Naive thymus-derived CD8-positive, alpha-beta T cell (primary cell): ENCODE results near the gene ARHGEF35. TPM values are rescaled to one million over a fixed set of nuclear protein-coding genes. Genes with fewer than 3 reads are reported as not detected.
A peak's percentile ranks its signal among the peaks of the same experiment; 100 is the strongest.
"Not testable (repeated sequence)": the region's sequence is repeated elsewhere in the genome, so short reads cannot be mapped to it uniquely, and the experiment has no call there.

Source experiments
- ATAC-seq, 2 donors: fragments of 150-1000 bp; cut with Tn5 transposase in 1 of 2; sonication (Bioruptor Pico), chemical (Tn5 transposase) in 1 of 2; 1 replicate in 1 of 2; 2 replicates in 1 of 2; pipeline ENCODE4 v1.10.0; 2021; ENCODE audit warnings: mild to moderate bottlenecking in 2 of 2, moderate library complexity in 2 of 2
- POLR2A ChIA-PET: fragments of 350-600 bp; sonication (Branson Sonifier 250); formaldehyde crosslinking; loops from one replicate; lab custom pipeline; 2021; ENCODE audit warnings: antibody characterized with exemption; lab: Charles Lee
- DNase-seq, 10 donors: peaks; one replicate each; pipeline versions ENCODE4 v3.0.0 to v3.0.0-alpha.2; 2020 to 2022
- H3K27ac Mint-ChIP-seq, 10 donors: one replicate each; pipeline ENCODE4 v1.8.0; 2020 to 2022; ENCODE audit warnings: mild to moderate bottlenecking in 10 of 10, mixed read lengths in 10 of 10, moderate library complexity in 4 of 10, inconsistent platforms in 1 of 10
- H3K27me3 Mint-ChIP-seq, 5 donors: one replicate each; pipeline ENCODE4 v1.8.0; 2021 to 2022; ENCODE audit warnings: mixed read lengths in 5 of 5
- H3K36me3 Mint-ChIP-seq, 3 donors: one replicate each; pipeline ENCODE4 v1.8.0; 2020 to 2022; ENCODE audit warnings: mixed read lengths in 3 of 3, mild to moderate bottlenecking in 2 of 3, inconsistent platforms in 1 of 3
- H3K4me1 Mint-ChIP-seq, 4 donors: one replicate each; pipeline ENCODE4 v1.8.0; 2021 to 2022; ENCODE audit warnings: mixed read lengths in 4 of 4
- H3K4me3 Mint-ChIP-seq, 10 donors: one replicate each; pipeline ENCODE4 v1.8.0; 2020 to 2022; ENCODE audit warnings: mild to moderate bottlenecking in 10 of 10, mixed read lengths in 10 of 10, moderate library complexity in 6 of 10, inconsistent platforms in 1 of 10
- H3K9me3 Mint-ChIP-seq, 9 donors: one replicate each; pipeline ENCODE4 v1.8.0; 2020 to 2022; ENCODE audit warnings: mixed read lengths in 9 of 9, mild to moderate bottlenecking in 3 of 9, inconsistent platforms in 1 of 9, moderate library complexity in 1 of 9
- polyA plus RNA-seq, 3 donors: library from polyadenylated mRNA; unstranded; fragments of 300-500 nt; fragmentation: Illumina TruSeq; gene quantifications; one replicate each; pipeline ENCODE4 v1.2.3, GENCODE V29; 2021
- total RNA-seq, 8 experiments: library from RNA in 2 of 8; stranded (reverse) in 2 of 8; gene quantifications; one replicate each; pipeline ENCODE4 v1.2.3 and lab custom pipeline; 2021 to 2026

ARHGEF35 gene
- total and polyA plus RNA-seq, 5 experiments from 2014 or later: 0.87 to 5.0 (median 2.4) TPM

DNA sequence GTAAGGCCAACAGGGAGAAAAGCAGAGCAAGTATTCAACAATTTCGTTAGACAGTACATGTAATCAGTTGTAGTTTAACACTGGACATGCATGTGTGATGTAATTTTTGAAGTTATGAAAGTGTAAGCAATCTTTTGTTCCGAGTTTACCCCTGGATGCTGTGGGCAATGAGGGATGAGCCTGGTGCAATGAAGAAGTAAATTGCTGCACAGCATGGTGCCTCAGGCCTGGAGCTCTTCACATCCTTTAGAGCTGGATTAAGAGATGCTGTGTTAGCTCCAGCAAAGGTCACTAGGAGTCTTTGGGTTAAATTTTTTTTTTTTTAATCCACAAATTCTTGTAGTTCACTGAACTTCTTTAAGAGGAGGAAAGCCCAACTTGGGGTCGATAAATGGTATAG, 7.5 kb upstream of the ARHGEF35 start:
- H3K36me3 Mint-ChIP-seq, DNase-seq: not testable (repeated sequence)

DNA sequence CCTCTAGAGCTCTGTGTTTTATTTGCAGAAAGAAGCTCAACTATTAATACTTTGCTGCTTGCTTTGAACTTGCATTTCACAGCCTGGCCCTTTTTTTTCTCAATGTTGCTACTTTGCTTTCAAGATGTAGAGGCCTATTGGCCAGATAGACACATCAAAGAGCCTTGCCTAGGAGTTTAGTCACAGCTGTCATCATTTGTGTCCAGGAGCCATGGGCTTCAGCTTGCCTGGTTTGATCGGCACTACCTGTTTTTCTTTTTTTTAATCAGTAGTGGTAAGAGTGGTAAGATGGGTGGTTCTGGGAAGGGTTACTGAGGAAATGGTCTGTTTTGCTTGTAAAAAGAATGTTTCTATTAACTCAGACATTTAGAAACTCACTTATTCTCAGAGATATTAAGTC, 6.3 kb upstream of the ARHGEF35 start:
- H3K4me1 Mint-ChIP-seq, H3K27me3 Mint-ChIP-seq, POLR2A ChIA-PET, H3K9me3 Mint-ChIP-seq, H3K36me3 Mint-ChIP-seq, H3K27ac Mint-ChIP-seq, DNase-seq, H3K4me3 Mint-ChIP-seq: not testable (repeated sequence)
- peak; percentile 84 to 94 for ATAC-seq

More for the DNA sequence above, 7.5 kb upstream of the ARHGEF35 start:
- H3K9me3 Mint-ChIP-seq, H3K4me3 Mint-ChIP-seq, H3K4me1 Mint-ChIP-seq, POLR2A ChIA-PET, H3K27me3 Mint-ChIP-seq, ATAC-seq, H3K27ac Mint-ChIP-seq: not testable (repeated sequence)

DNA sequence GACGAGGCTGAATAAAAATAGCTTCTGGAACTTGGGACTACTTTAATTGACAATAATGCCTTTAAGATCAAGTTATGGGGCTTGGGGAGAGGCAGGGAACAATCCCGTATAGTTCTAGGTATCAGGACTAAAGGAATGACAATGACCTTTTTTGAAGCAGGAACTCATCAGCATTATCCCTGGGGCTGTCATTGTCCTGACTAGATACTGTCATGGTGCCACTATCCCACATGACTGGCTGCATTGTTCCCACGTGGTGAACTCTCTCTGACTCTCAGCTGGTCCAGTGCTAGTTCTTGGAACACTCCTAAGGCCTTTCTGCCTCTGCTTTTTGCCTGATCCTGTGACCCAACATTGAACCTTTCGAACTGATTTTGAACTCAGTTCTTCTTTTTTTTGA, 3.3 kb upstream of the ARHGEF35 start:
- H3K36me3 Mint-ChIP-seq, H3K27me3 Mint-ChIP-seq, POLR2A ChIA-PET, DNase-seq, H3K4me3 Mint-ChIP-seq, ATAC-seq, H3K9me3 Mint-ChIP-seq, H3K4me1 Mint-ChIP-seq: not testable (repeated sequence)
- H3K27ac Mint-ChIP-seq: peak overlapping the region in 1 of 10 donors; percentile 38

DNA sequence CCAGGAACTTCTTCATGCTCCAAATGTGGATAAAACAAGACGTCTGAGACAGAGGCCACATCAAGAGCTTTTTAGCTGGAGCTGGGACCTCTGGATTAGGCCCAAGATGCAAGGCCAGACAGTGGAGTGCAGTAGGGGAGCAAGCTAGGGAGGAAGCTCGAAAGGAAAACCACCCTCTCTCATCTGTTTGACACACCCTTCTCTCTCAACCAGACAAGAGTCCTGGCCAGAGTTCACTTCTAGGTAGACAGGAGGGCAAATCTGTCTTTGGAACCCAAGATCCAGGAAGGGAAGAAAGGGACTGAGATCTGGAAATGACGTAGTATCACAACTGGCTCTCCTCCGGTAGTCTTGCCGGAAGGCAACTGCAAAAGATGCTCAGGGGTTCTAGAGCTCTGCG, 1.2 kb downstream of the ARHGEF35 start:
- H3K27ac Mint-ChIP-seq, DNase-seq, H3K4me3 Mint-ChIP-seq, POLR2A ChIA-PET, H3K9me3 Mint-ChIP-seq, H3K4me1 Mint-ChIP-seq, H3K36me3 Mint-ChIP-seq, H3K27me3 Mint-ChIP-seq: not testable (repeated sequence)
- ATAC-seq: peak in 1 of 2 donors; percentile 22

DNA sequence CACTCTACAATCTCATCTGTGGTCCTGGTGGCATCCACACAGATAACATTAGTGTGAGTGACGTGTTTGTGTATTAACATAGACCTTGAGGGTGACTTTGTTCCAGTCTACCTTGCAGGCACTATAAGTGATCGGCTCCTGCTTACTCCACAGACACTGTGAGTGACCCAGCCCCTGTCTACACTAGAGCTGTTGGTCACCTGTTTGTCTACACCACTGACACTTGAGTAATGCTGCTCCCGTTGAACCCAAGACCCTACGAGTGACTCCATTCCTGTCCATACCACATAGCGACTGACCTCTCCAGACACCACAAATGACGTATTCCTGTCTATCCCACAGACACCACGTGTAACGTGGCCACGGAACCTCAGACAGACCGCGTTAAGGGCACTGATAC, 1.9 kb downstream of the ARHGEF35 start:
- H3K4me3 Mint-ChIP-seq, POLR2A ChIA-PET: not testable (repeated sequence)

DNA sequence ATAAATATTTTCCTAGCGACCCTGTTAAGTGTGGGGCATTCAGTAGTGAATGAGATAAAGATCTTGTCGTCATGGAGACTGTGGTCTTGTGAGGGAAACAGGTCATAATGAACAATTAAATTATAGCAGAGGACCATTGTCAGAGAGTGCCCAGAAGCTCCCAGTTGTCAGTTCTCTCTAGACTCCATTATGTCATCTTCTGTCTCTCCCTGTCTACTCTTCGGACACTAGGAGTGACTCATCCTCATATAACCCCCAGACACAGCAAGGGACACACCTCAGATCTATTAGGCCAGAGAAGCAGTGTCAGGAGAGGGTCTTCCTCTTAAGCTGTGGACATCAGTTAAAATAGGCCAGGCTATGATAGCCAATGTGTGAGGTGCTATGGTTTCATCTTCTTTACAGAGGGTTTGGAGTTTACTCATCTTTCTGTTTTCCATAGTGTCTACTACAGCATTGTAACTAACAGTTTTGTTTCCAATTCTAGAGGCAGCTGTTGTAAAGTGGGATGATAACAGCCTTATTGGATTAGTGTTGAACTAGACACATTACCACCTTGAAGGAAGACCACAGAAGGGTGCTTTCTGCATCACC, 7.0 kb downstream of the ARHGEF35 start:
- H3K27me3 Mint-ChIP-seq, H3K4me1 Mint-ChIP-seq, POLR2A ChIA-PET, H3K36me3 Mint-ChIP-seq, DNase-seq, H3K4me3 Mint-ChIP-seq, H3K9me3 Mint-ChIP-seq, H3K27ac Mint-ChIP-seq: not testable (repeated sequence)
- ATAC-seq: peak in 1 of 2 donors; percentile 39

More for the DNA sequence above, 1.9 kb downstream of the ARHGEF35 start:
- H3K4me1 Mint-ChIP-seq, ATAC-seq, DNase-seq, H3K27ac Mint-ChIP-seq, H3K27me3 Mint-ChIP-seq, H3K36me3 Mint-ChIP-seq, H3K9me3 Mint-ChIP-seq: not testable (repeated sequence)

DNA sequence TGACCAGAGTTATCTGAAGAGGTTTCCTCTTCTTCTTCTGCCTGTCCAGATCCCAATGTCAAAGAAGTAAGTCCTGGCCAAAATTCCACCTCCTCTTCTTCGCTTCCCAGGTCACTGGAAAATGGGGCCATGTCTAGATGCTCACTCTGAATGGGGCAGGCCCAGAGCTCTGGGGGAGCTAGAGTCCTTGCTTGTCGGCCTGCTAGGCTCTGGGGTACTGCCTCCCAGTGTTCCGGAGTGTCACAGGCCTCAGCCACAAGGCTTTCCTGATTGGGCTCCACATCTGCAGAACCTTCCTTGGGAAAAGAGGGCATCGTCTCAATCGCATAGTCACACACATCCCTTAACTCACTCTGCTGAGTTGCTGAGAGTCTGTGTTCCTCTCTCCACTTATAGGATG, 7.8 kb downstream of the ARHGEF35 start:
- H3K27ac Mint-ChIP-seq, DNase-seq, H3K27me3 Mint-ChIP-seq, H3K4me3 Mint-ChIP-seq, H3K9me3 Mint-ChIP-seq, ATAC-seq, POLR2A ChIA-PET, H3K4me1 Mint-ChIP-seq, H3K36me3 Mint-ChIP-seq: not testable (repeated sequence)

DNA sequence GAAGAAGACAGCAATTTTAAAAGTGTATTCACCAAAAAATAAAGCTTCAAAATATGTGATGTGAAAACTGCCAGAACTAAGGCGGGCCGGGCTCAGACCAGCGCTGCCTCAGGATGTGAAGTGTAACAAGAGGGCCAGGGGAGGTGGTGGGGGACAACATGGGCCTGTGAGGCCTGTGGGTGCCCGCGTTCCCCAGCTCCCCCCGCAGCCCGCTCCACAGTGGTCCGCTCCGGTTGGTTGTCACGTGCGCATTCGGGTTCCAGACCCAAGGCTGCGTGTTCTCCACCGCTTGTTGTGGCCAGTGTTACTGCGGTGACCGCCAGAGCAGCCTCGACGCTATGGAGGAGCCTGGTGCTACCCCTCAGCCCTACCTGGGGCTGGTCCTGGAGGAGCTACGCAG, 12.5 kb downstream of the ARHGEF35 start, which contains the start of gene CTAGE4:
TSS of gene CTAGE4 (plus strand) at position 301 of the 400 bp plus-strand sequence. CDS start at position 339, 38 bp downstream.
- H3K4me3 Mint-ChIP-seq, ATAC-seq, H3K27ac Mint-ChIP-seq, H3K27me3 Mint-ChIP-seq, H3K36me3 Mint-ChIP-seq, DNase-seq, H3K4me1 Mint-ChIP-seq, H3K9me3 Mint-ChIP-seq, POLR2A ChIA-PET: not testable (repeated sequence)

DNA sequence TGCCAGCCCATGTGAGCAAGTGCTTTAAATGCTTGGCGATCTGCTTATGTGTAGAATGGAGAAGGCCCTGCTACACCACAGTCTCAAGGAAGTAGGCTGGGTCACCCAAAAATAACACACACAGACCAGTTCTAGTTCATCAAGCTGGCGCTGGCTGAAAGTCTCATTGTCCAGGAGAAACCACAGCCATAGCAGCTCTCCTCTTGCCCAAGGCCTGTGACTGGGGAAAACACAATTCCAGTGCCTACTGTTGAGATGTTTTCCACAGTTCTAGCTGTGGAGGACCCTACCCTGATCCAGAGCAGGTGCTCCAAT, 16.5 kb downstream of the ARHGEF35 start:
- H3K9me3 Mint-ChIP-seq, DNase-seq, H3K36me3 Mint-ChIP-seq, H3K4me3 Mint-ChIP-seq, POLR2A ChIA-PET, ATAC-seq, H3K4me1 Mint-ChIP-seq, H3K27ac Mint-ChIP-seq: not testable (repeated sequence)
- peaks cover 0 to 27% (median 2%) of the 10 kb centered on the region in 5 donors for H3K27me3 Mint-ChIP-seq

DNA sequence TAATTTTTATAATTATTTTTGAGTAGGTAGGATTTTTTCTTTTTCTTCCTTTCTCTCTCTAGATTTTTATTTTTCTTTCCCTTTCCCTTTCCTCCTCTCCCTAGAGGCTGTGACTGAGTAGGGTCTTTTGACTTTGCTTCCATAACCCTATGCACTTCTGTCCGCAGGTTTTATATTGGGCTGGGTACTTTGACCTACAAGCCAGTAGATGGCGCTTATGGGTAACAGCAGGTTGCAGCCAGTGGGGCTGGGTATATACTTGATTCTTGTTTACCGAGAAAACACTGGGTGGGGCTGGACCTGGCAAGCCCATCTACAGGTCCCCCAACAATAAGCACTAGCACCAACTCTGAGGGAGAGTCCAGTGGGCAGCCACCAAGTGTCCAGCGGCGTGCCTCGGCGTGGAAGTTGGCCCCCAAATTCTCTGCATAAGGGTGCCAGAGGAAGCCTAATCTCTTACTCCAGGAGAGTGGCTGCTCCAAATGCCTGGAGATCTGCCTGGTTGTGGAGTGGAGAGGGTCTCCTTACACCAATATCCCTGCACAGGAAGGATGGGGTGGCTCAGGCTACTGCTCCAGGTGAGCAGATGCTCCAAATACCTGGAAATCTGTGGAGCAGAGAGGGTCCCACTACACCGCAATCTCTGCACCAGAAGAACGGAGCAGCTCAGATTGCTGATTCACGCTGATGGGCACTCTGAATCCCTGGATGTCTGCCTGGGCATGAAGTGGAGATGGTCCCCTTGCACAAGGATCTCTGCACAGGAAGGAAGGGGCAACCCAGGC, 17.1 kb downstream of the ARHGEF35 start:
- peaks cover 0 to 27% (median 2%) of the 10 kb centered on the region in 5 donors for H3K27me3 Mint-ChIP-seq
- H3K4me3 Mint-ChIP-seq, H3K27ac Mint-ChIP-seq, H3K36me3 Mint-ChIP-seq, POLR2A ChIA-PET, H3K9me3 Mint-ChIP-seq, H3K4me1 Mint-ChIP-seq: not testable (repeated sequence)
- DNase-seq: peak in 7 of 10 donors; percentile 35 to 69 (median 43)
- ATAC-seq: peak; percentile 90 to 99

DNA sequence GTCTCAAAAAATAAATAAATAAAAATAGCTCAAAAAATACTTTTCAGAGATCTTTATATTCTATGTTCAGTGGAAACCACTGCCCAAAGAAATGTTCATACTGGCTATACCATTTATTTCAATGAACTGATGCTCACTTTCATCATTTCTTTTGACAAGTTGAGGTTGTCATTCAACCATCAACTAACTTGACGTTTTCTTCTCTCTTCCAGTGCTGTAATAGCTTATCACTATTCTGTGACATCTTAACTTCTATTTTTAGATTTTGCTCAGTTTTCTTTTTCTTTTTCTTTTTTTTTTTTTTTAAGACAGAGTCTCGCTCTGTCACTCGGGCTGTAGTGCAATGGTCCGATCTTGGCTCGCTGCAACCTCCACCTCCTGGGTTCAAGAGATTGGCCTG, 21.0 kb downstream of the ARHGEF35 start:
- Mint-ChIP-seq H3K9me3 (peaks cover 0 to 20% (median 1%) of the 10 kb centered on the region in 9 donors), H3K36me3 (peaks cover 0 to 8% (median 2%) of the 10 kb centered on the region in 3 donors), H3K4me1 (peaks cover 3 to 6% (median 3%) of the 10 kb centered on the region in 4 donors), H3K27ac (no peak overlapping the region), H3K4me3 (no peak overlapping the region), H3K27me3 (peaks cover 0 to 27% (median 2%) of the 10 kb centered on the region in 5 donors)
- ATAC-seq (no peak), DNase-seq (no peak)
- POLR2A ChIA-PET: no interaction called here

DNA sequence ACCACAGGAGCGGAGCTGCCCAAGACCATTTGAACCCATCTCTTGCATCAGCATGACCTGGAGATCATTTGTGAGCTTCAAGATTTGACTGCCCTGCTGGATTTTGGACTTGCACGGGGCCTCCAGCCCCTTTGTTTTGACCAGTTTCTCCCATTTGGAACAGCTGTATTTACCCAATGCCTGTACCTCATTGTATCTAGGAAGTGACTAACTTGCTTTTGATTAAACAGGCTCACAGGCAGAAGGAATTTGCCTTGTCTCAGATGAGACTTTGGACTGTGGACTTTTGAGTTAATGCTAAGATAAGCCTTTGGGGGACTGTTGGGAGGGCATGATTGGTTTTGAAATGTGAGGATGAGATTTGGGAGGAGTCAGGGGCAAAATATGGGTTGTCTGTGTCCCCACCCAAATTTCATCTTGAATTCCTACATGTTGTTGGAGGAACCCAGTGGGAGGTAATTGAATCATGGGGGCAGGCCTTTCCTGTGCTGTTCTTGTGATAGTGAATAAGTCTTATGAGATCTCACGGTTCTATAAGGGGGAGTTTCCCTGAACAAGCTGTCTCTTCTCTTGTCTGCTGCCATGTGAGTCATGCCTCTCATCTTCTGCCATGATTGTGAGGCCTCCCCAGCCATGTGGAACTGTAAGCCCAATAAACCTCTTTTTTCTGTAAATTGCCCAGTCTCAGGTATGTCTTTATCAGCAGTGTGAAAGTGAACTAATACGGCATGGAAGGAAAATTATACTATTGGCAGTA, 23.9 kb downstream of the ARHGEF35 start:
- peaks cover 0 to 22% (median 2%) of the 10 kb centered on the region in 9 donors for H3K9me3 Mint-ChIP-seq
- POLR2A ChIA-PET, ATAC-seq, H3K36me3 Mint-ChIP-seq, H3K4me1 Mint-ChIP-seq, DNase-seq, H3K4me3 Mint-ChIP-seq: not testable (repeated sequence)
- peak overlapping the region in 1 of 10 donors; percentile 70 for H3K27ac Mint-ChIP-seq
- peaks cover 0 to 13% (median under 1%) of the 10 kb centered on the region in 5 donors for H3K27me3 Mint-ChIP-seq

DNA sequence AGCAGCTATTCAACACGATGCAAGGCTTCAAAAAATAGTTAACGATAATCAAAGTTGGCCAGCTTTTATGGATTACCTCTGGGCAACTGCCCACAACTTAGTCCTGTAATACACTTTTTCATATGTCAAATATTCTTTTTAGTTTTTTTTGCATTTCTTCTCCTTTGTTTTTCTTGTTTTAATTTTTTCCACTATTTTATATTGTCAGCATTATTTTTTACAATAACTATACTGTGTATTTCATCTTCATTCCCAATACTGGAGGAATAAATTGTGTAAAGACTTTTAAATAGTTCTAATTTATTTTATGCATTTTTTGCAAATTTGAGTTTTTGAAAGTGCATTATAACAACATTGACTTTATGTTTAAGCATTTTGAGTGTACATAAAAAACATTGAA, 30.8 kb downstream of the ARHGEF35 start:
- Mint-ChIP-seq H3K27ac (no peak overlapping the region), H3K36me3 (peaks cover 0 to 2% (median 0%) of the 10 kb centered on the region in 3 donors), H3K4me3 (no peak overlapping the region), H3K9me3 (peaks cover 0 to 4% (median 0%) of the 10 kb centered on the region in 9 donors), H3K4me1 (peaks cover 0 to 2% (median 0%) of the 10 kb centered on the region in 4 donors), H3K27me3 (peaks cover 6 to 21% (median 12%) of the 10 kb centered on the region in 5 donors)
- DNase-seq: no peak
- ATAC-seq: no peak
- POLR2A ChIA-PET: no interaction called here
